Right forelimb (tissue), 1 donor: ENCODE measurements around the gene SLC7A11.
A peak's percentile ranks its signal among the peaks of the same experiment; 100 is the strongest.

ENCODE experiments used
- DNase-seq: peaks from one replicate; pipeline ENCODE4 v3.0.0-alpha.2; 2018

The SLC7A11 gene

DNA sequence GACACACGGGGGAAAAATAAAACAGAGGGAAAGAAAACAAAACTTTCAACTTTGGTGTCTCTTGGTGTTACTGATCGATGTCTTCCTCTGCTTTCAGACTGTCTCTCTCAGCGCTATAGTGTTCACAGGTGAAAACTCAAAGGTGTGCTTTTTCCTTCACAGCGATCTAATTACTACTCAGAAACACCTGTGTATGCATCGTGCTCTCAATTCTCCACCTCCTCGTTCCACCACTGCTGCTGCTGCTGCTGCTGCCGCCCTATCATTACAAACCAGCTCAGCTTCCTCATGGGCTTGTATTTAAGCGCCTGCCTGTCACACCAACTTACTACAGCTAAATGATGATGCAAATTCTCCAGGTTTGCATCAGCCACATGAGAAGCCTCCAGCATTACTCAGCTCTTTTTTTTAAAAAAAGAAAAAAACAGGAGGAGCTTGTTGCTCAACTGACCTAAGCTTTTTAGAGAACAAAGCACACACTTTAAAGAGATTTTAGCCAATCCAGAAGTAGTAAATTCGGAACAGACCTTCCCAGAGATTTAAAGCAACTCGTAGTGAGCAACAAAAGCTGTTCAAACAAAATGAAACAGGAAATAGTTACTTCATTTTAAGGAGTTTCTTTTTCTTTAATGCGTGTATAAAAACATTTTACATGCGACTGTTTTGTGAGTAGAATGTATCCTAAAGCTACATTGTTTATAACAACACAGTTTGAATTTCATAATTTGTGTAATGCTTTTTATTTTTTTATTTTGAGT, at the start of gene SLC7A11:
SLC7A11 (minus strand) TSS at position 274 of the 758 bp plus-strand sequence. CDS start 280 bp downstream, outside the sequence.
- peak; percentile 63 for DNase-seq

DNA sequence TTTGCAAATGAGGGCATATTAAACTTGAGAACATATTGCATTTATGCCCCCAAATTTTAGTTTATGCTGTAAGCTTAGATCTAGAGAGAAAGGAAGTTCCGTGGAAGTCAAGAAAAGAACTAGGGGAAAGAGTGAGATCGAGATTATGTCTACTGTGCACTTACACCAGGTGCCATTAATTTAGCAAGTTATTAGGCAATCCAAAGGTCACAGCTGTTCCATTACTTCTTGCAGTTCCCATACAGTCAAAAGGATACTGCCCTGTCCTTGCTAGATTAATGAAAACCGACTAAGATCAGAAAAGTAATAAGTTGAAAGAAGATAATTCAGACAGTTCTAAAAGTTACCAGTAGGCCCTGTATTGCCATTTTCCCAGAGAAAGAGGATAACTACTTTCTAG, 49.3 kb upstream of the SLC7A11 start:
- DNase-seq, result no peak

DNA sequence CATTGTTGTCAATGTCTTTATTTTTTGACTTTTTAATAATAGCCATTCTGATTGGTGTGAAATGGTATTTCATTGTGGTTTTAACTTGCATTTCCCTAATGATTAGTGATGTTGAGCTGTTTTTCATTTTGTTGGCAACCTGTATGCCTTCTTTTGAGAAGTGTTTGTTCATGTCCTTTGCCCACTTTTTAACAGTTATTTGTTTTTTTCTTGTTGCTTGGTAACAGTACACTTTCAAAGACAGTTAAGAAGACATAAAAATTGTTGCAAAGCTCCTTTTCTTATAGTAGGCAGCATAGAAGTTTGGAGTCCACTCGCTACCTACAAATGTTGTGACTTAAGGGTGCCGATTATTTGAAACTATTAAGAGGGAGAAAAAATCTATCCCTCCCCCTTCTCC, 48.7 kb upstream of the SLC7A11 start:
- no peak for DNase-seq

DNA sequence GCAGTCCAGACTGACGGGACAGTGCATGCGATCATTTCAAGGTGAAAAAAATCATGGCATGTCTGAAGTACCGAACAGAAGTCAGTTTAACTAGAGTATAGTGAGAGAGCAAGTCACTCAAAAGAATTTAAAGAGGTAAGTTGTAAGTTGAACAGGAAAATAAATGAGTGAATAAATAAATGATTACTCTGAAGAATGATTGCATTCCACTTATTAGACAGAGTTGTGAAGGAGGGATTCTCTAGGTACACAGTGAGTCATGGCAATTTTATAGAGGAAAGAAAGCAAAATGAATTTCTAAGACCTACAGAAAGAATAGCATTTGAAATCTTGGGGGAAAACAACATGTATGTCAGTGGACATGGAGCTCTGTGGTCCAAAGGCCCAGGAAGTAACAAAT, 37.1 kb upstream of the SLC7A11 start:
- DNase-seq, result no peak

DNA sequence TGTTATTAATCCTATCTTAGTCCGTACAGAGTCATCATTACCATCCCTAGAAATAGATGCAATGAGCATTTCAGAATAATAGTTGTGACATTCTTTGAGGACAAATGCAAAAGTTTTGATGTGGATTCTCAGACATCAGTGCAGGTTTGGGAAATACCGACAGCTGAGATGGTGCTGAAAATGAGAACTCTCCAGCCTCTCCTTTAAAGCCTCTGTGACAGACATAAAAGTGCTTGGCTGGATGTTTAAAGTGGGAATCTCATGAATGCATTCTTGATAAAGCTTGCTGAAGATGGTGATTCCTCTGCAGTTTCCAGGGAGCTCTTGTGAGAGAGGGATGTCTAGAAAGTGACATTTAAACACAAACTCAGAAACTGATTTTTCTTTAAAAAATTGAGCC, 35.0 kb upstream of the SLC7A11 start:
- no peak for DNase-seq

DNA sequence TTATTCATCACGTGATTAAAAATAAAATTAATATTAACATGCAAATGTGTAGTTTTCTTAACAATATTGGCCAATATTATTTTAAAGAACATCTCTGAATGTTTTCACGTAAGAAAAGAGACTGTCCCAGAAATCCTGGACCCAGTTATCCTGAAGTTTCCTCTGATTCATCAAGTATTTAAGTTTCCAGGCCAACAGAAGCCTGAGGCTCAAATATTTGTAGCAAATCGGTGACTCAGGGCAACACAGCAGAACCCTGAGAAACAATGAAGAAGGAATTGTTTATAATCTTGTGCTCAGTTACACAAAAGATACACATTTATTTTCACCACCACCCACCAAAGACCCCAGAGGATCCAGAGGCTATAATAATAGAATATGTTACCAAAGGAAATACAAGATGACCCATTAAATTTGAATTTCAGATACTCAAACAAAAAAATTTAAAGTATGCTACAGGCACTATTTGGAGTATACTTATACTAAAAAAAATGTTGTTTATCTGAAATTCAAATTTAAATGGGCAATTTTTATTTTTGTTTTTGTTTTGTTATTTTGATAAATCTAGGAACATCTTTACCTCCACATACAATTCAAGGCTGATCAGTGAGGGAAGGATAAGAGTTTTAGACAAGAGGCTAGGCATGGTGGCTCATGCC, 33.9 kb upstream of the SLC7A11 start:
- DNase-seq, result no peak

DNA sequence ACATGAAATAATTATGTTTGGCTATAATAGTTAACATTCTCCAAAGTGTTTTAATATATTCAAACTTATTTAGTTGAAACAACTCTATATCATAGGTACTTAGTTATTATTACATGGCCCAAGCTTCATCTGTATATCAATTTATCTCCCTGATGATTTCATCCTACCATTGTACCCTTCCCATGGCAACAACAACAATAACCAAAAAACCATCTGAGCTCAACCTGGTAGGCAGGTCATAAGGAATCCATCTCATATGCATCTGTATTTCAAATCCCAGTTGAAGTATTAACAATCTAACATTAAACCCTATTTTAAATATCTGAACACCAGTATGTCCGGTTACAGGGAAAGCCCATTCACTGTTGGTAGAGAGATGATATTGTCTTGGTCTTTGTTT, 33.1 kb upstream of the SLC7A11 start:
- no peak for DNase-seq

DNA sequence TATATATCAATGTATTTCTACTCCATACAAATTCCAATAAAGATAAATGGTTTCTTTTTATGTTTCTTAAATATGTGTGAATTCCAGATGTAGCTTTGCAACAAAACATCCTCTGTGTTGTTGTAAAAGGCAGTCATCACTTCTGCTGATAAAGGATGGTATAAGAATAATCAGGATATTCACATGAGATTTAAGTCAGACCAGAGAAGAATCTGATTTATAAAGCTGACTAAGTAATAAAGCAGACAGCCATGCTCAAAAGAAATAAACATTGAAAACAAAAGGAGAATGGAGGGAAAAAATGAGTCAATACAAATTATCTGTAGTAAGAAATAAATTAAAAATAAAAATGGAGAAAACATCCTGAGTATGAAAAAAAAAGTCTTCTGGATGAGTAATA, 27.0 kb upstream of the SLC7A11 start:
- no peak for DNase-seq

DNA sequence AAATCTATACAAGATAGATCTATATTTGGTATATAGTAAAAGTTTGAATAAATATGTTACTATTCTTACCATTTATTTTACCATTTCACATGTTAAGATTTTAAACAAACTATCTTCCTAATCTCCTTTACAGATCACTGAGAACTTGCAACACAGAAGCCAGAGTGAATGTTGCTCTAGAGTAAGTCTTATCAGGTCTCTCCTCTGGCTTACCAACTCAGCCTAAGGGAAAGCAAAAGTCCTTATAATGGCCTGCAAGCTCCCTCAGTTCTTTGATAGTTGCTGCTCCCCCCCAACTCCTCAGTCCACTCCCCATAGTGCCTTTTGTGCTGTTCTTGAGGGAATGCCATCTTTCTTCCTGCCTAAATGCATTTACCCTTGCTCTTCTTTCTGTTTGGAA, 25.7 kb upstream of the SLC7A11 start:
- no peak for DNase-seq

DNA sequence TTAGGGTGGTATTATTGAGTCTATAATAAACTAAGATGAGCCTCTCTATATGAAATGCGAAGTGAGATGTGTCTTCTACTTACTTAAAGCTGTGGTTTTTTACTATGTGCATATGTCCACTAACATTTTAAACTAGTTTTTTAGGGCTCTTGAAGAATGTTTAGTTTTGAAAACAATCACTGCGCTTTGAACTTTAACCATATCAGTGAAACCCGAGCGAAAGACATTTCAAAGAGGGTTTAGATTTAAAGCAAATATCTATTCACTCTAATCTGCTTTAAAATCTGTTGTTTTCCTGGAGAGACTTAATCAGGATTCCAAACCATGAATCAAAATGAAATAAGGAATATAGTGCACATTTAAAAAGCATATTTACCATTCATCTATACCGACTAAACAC, 24.8 kb upstream of the SLC7A11 start:
- DNase-seq, result no peak

DNA sequence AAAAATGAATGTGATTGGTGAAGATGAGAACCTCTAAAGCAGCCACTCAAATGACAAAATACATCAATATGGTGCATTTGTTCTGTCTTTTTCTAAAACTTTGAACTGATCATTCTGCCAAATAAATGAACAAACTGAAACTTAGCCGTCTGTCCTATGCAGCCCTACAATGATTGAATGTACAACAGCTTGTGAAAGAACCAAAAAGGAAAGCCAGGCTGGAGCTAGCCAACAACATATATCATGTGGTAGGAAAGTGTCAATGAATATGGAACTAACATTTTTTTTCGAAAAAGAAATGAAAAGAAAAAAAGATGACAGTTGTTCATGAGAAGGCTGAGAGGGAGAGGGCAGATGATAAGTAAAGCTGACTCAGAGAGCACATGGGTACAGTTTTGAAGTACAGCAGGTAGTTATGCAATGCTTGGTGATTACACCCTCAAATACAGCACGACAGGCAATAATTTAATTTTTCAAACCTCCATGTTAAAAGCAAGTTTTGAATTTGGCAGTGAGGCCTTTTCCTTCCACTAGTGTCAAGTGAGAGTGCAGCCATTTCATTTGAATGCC, 21.2 kb upstream of the SLC7A11 start:
- no peak for DNase-seq

DNA sequence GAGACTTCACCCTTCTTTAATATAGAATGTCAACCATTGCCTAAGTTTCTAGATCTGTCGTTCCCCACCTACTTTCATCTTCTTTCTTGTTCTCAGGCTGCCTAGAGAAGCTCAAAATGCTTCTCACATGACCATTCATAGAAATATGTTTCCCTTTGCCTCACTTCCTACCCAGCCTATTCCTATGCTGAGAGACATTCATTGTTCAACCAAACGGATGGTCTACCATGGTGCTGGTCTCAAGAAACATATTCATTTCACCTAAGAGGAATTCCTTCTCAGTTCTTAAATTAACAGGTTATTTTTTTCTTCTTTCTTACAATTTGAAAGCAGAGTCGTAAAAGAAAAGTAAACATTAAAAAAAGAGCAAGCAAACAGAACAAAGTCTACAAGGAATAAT, 20.3 kb upstream of the SLC7A11 start:
- no peak for DNase-seq

DNA sequence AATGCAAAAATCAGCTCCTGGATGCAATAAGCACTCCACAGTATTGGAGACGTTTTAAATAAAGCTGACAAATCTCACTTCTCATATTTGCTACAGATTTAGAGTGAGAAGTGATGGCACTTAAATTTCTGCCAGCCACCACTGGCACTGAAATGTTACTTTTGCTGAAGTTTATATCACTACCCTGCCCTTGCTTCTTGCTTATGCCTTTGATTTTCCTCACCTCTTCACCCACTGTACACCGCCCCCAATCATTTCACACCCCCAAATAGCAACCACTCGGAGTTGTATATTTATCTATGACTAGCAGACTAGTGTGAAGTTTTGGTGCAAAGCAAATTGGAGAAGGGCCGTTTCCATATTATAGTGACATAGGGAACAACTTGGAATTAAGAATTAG, 19.9 kb upstream of the SLC7A11 start:
- DNase-seq, result no peak

DNA sequence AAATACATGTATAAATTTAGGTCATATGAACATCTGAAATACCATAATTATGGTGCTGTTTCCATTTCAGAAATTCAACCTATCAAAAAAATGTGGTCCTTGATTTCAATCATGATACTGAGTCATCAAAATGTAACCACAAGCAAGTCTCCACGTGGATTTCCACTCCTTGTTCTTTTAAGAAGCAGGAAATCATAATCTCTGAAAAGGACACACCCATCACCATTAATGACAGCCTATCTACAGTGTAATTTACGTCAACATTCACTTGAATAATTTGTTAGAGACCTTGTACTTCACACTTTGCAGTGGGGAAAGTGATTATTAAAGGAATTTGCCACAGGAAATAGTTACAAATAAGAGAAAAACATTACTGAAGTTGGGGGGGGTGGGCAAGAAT, 17.7 kb upstream of the SLC7A11 start:
- no peak for DNase-seq

DNA sequence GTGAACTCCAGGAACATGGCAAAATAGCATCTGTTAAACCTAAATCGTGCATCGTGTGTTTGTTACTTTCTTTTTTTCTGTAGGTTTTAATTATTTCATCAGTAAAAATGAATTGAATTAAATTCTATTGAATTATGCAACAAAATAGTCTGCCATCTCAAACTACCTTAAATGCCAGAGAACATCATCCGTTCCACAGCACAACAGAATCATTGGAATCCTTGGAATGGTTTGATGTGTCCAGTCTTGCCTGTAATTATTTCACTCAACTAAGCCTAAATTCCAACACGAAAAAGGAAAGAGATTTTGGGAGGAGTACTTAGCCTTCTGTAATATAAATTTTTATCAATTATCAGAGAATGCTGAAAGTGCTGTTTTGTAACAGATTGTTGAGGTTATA, 17.1 kb upstream of the SLC7A11 start:
- DNase-seq, result no peak

DNA sequence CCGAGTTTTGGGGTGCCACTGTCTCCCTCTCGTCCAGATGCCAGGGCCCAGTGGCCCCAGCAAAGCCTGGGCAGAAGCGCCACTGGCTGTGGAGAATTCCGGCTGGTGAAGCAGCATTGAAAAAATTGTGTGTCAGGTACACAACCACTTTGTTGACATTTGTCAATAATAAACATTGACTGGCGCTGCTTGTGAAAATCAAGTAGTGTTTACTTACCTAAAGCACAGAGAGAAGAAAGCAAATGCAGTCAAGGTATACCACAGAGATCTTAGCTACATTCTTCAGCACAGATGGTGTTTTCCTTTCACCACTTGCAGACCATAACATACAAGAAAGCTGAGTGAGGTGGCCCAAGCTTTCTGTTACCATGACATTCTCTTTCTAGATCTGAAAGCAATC, 14.5 kb upstream of the SLC7A11 start:
- DNase-seq, result no peak

DNA sequence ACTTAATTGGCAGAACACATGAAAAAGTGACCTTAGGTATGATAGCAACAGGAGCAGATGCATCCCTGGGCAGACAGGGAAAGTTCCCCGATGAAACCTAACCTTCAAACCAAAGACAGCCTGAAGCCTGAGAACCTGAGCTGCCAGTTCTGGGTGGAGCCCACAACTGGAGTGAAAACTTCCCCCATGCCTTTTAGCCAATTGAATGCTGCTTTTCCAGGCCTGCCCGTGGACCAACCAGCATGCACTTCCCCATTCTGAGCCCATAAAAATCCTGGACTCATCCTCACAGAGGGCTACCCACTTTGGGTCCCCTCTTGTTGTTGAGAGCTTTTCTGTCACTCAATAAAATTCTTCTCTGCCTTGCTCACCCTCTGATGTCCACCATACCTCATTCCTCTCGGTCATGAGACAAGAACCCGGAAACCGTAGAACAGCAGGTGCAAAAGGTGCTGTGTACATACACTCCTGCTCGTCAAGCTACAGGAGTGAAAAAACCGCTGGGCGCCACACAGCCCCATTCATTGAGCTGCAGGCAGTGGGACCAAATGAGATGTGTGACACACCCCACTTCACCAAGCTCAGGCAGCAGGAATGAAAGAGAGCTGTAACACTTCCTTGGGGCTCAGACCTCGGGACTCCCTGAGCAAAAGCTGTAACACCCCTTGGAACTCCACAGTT, 13.9 kb upstream of the SLC7A11 start:
- DNase-seq, result no peak

DNA sequence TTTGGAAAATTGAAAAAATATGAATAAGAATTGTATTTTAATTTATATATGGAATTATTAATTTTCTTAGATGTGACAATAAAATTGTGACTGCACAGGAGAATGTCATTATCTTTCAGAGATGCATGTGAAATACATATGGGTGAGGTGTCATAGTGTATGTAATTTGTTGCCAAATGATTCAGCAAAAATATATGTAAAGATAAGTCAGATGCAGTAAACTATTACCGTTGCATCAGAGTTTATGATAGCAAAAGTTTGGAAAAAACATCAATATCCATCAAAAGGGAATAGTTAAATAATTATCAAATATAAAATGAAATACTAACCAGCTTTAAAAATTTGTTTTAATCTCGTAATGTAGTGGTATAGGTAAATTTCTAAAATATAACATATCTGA, 10.4 kb upstream of the SLC7A11 start:
- DNase-seq, result no peak

DNA sequence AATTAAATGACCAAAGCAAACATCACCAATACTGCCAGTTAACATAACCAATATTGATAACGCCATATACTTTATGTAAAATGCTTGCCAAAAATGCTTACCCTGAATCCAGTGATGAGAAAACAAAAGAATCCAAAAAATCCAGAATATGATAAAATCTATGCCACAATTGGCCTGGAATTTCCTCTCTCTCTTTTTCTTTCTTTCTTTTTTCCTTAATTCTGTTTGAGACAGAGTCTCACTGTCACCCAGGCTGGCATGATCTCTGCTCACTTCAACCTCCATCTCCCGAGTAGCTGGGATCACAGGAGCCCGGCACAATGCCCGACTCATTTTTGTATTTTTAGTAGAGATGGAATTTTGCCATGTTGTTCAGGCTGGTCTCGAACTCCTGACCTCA, 9.8 kb upstream of the SLC7A11 start:
- no peak for DNase-seq

DNA sequence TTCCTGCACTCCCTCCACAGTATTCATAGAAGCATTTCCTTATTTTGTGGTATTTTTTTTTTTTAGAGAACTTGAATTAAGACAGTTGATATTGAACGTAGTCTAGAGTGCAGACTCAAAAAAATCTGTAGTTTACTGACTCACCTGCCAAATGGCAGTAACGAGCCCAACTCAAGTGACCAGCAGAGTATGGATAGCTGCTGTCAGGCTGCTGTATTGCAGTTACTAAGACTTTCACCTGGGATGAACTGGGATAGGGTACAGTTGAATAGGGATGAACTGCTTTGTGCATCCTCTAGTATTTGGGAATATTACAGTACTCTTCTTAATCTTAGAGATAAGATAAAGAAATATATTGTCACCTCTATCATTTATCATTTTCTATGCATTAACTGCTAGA, 7.0 kb upstream of the SLC7A11 start:
- DNase-seq, result no peak

DNA sequence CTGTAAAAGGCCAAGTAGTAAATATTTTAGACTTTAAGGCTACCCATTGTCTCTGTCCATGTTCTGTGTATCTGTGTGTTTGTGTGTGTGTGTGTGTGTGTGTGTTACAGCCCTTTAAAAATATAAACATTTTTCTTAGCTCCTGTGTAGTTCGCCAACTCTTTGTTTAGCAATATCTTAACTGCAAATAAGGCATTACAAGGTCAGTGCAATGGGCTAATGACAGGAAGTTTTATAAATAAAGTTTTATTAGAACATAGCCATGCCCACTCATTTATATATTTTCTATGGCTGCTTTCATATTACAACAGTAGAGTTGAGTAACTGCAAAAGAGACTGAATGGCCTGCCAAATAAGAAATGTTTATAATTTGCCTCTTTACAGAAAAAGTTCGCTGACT, 5.9 kb upstream of the SLC7A11 start:
- DNase-seq, result no peak

DNA sequence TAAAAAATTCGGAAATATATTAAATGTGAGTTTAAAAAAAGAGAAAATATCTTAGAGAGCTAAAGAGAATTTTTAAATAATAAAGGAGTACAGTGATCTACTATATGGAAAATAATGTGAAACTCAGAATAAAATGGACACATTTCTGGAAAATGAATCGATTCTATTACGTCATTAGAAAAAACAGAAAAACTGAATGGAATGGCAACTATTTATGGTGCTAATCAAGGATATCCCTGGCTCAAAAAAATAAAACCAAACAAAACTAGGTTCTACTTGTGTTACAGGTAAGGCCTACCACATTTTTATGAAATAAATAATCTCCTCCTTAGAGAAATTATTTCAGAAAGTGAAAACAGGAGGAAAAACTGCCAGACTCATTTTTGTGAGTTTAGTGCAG, 5.5 kb upstream of the SLC7A11 start:
- no peak for DNase-seq

DNA sequence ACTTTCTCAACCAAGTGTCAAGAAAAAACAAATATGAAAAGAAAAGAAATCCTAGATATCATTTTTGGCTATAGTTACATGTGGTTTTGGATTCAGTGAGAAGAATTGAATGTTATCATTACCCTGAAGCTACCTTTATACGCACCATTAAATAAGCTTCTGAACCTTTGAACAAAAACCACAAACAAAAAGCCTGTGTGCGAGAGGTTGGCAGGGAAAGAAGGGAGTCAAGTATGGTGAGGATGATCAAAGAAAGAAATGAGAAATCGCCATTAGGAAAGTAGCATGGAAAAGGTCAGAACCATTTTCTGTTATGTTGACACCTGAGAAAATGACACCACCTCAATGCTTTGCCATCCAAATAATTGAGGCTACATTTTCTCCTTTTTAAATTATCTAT, 1.2 kb upstream of the SLC7A11 start:
- no peak for DNase-seq

DNA sequence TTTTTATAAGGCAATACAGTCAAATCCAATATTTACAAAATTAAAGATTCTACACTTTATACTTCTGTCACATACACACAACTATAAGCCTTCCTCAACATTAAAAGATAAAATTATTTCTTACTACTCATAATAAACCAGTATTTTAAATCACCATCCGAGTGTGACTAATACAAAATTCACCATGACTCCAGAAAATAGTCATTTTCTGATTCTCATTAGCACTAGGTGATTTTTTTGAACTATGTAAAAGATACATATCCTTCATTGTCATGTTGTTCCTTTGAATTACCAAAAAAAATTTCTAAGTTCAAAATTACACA, 646 bp upstream of the SLC7A11 start:
- no peak for DNase-seq
